Panc1 (cell line): ENCODE results near the gene DUSP15. TPM values are rescaled to one million over a fixed set of nuclear protein-coding genes. Genes with fewer than 3 reads are reported as not detected.

Experiments used
- ATAC-seq: fragments of 200-7000 bp; cut with Tn5 transposase; 2 replicates; pipeline ENCODE4 v1.9.1; 2020; ENCODE audit warnings: mild to moderate bottlenecking, moderate library complexity
- BruUV-seq: library from RNA; stranded (reverse); fragments of 400-500 nt; replicated peaks from 2 replicates; lab custom pipeline; 2021; lab: Mats Ljungman, UMichigan
- CTCF ChIA-PET: fragments of 300-600 bp; sonication (Branson Sonifier 250); formaldehyde crosslinking; loops from one replicate; lab custom pipeline; 2022; ENCODE audit warnings: antibody characterized with exemption; lab: Charles Lee
- POLR2A ChIA-PET: fragments of 300-600 bp; sonication (Branson Sonifier 250); formaldehyde crosslinking; loops from one replicate; lab custom pipeline; 2022; ENCODE audit warnings: antibody characterized with exemption; lab: Charles Lee
- DNase-seq: peaks from one replicate; pipeline ENCODE4 v3.0.0-alpha.2; 2010; ENCODE audit warnings: low read depth, low spot score
- H3K27ac ChIP-seq: 2 replicates; pipeline ENCODE4 v1.5.1; 2011; ENCODE audit warnings: mild to moderate bottlenecking, low read length, inconsistent platforms
- H3K27me3 ChIP-seq: fragments of 200-500 bp; sonication (Bioruptor generic); 2 replicates; pipeline ENCODE4 v1.6.0; 2014; ENCODE audit warnings: low read length, inconsistent platforms; ENCODE audit not compliant: control insufficient read depth, insufficient read depth
- H3K36me3 ChIP-seq: fragments of 200-500 bp; sonication (Bioruptor generic); 2 replicates; pipeline ENCODE4 v1.5.1; 2014; ENCODE audit warnings: inconsistent platforms, mild to moderate bottlenecking, low read length, moderate library complexity; ENCODE audit not compliant: control insufficient read depth, insufficient read depth
- H3K4me1 ChIP-seq: 2 replicates; pipeline ENCODE4 v1.5.1; 2011; ENCODE audit warnings: inconsistent platforms, mild to moderate bottlenecking, low read length, moderate library complexity; ENCODE audit not compliant: control insufficient read depth, insufficient read depth
- H3K4me3 ChIP-seq, 2 experiments: 2 replicates each; pipeline ENCODE4 v1.5.1; 2011 to 2012; ENCODE audit warnings: low read depth in 2 of 2, low read length in 2 of 2, mild to moderate bottlenecking in 2 of 2, inconsistent platforms in 1 of 2, moderate library complexity in 1 of 2
- H3K9me3 ChIP-seq: fragments of 200-500 bp; sonication (Bioruptor generic); 2 replicates; pipeline ENCODE4 v1.5.1; 2014; ENCODE audit warnings: low read depth, mild to moderate bottlenecking, inconsistent platforms, low read length, moderate library complexity; ENCODE audit not compliant: control insufficient read depth, insufficient read depth
- POLR2AphosphoS5 ChIP-seq: IDR thresholded peaks from 2 replicates; pipeline ENCODE4 v1.6.1; 2012; ENCODE audit warnings: mild to moderate bottlenecking, low read depth, low read length, moderate library complexity
- SIN3A ChIP-seq: IDR thresholded peaks from 2 replicates; pipeline ENCODE4 v1.6.1; 2012; ENCODE audit warnings: low read depth, mild to moderate bottlenecking, low read length, moderate library complexity, borderline replicate concordance; ENCODE audit not compliant: insufficient read depth
- TCF7L2 ChIP-seq: IDR thresholded peaks from 2 replicates; pipeline ENCODE4 v1.6.1; 2011; ENCODE audit warnings: mild to moderate bottlenecking, low read depth, low read length, inconsistent platforms
- in situ Hi-C: cut with HindIII; loops from 2 replicates; pipeline ENCODE4 v1.10.0; 2016; ENCODE audit warnings: low sequenced_read_pairs, low pct_unique_long_range_greater_than_20kb
- intact Hi-C: fragments of 100-400 bp; cut with micrococcal nuclease; formaldehyde crosslinking; loops from one replicate; pipeline ENCODE4 v1.10.0; 2022; ENCODE audit not compliant: unreplicated experiment
- total RNA-seq: library from RNA; stranded (reverse); gene quantifications from one replicate; pipeline ENCODE4 v1.2.1, GENCODE V29; 2021; ENCODE audit not compliant: unreplicated experiment
- TF ChIP-seq, protein P1 (sequence below): fragments of 450-650 bp; IDR thresholded peaks from 2 replicates; pipeline ENCODE4 v1.5.1; 2017; ENCODE audit warnings: mild to moderate bottlenecking
- TF ChIP-seq, protein P2 (sequence below), 2 experiments: IDR thresholded peaks; 2 replicates each; pipeline ENCODE4 v1.6.1; 2011 to 2012; ENCODE audit warnings: low read depth in 2 of 2, control low read depth in 1 of 2, low read length in 1 of 2, mild to moderate bottlenecking in 1 of 2, moderate library complexity in 1 of 2; ENCODE audit not compliant: insufficient read depth in 1 of 2

The DUSP15 gene
- total RNA-seq, 1 experiment from 2014 or later = 23.6 TPM

DNA sequence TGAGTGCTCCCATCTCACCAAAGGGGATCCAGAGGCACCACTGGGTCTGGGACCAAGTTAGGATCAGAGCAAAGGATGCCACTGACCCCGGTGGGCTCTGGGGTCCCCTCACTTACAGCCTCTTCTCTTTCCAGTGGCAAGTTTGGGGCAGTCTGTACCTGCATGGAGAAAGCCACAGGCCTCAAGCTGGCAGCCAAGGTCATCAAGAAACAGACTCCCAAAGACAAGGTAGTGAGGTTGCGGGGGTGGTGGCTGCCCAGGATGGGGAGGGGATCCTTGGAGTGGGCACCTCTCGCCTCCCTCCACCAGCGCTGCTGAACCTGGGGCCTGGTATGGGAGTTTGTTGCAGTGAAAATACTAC lies 46.2 kb downstream of the DUSP15 start:
- Histone ChIP-seq H3K36me3 (no peaks in the 10 kb centered on the region), H3K9me3 (no peaks in the 10 kb centered on the region), H3K27me3 (no peaks in the 10 kb centered on the region), H3K4me3 (no peak overlapping the region), H3K4me1 (peaks cover 12% of the 10 kb centered on the region), H3K27ac (peak overlapping the region; percentile 36; the same call in 1 of the 2 replicates)
- ChIA-PET POLR2A (no interaction called here), CTCF (interaction anchor here (0.5 to 2.1 kb wide), 4 partner anchors 23 to 207 kb away, joined by 3 to 13 read pairs (median 7); no protein-coding TSS in a partner anchor)
- intact Hi-C loops = loop anchor here (5.0 kb wide), 1 partner anchor 268 kb away; no protein-coding TSS in a partner anchor
- ATAC-seq = no peak
- DNase-seq = no peak
- no peak for TF ChIP-seq SIN3A
- no TSS peak for BruUV-seq
- in situ Hi-C loops = no loop called here

DNA sequence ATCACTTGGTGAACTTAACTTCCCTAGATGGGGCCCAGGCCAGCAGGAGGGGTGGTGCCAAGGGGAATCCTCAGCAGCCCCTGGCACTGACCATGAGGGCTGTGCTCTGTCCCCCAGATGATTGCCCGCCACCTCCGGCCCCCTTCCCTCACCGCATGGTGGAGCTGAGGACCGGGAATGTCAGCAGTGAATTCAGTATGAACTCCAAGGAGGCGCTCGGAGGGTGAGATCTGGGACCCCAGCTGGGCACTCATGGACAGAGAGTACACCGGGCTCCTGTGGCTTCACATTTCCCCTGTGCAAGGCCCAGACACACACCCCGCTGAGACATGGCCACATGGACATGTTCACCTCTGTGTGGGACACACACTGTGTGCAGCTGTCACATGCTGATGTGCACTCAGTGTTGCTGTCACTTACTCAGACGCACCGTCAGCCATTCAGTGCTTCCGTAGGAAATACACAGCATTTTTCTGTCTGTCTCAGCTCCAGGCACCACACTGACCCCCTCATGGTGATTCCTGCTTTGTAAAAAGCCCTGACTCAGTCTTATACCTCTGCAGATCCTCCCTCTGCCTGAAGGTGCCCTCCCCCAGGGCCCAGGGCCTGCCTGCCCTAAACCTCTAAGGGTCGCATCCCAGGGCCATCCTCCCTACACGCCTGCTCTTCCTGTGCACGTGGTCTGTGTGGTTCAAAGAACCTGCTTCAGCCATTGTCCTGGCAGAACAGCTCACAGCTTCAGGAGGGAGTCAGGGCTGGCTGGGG lies 46.8 kb downstream of the DUSP15 start:
- intact Hi-C loops = loop anchor here (1.0 to 5.0 kb wide), 3 partner anchors 23 to 269 kb away; no protein-coding TSS in a partner anchor
- in situ Hi-C loops = no loop called here
- peak; percentile 7; the same call in 1 of the 2 replicates for ATAC-seq
- peaks cover 12% of the 10 kb centered on the region for H3K4me1 ChIP-seq
- H3K27ac ChIP-seq = peak overlapping the region; percentile 36; the same call in 1 of the 2 replicates
- ChIA-PET POLR2A (no interaction called here), CTCF (interaction anchor here (0.5 to 2.1 kb wide), 14 partner anchors 14 to 214 kb away, joined by 3 to 13 read pairs (median 6); partner anchors contain the start of gene PDRG1)
- H3K36me3 ChIP-seq = no peaks in the 10 kb centered on the region
- TF ChIP-seq, protein P1, sequence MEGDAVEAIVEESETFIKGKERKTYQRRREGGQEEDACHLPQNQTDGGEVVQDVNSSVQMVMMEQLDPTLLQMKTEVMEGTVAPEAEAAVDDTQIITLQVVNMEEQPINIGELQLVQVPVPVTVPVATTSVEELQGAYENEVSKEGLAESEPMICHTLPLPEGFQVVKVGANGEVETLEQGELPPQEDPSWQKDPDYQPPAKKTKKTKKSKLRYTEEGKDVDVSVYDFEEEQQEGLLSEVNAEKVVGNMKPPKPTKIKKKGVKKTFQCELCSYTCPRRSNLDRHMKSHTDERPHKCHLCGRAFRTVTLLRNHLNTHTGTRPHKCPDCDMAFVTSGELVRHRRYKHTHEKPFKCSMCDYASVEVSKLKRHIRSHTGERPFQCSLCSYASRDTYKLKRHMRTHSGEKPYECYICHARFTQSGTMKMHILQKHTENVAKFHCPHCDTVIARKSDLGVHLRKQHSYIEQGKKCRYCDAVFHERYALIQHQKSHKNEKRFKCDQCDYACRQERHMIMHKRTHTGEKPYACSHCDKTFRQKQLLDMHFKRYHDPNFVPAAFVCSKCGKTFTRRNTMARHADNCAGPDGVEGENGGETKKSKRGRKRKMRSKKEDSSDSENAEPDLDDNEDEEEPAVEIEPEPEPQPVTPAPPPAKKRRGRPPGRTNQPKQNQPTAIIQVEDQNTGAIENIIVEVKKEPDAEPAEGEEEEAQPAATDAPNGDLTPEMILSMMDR = no peak
- TF ChIP-seq SIN3A = no peak
- TF ChIP-seq POLR2AphosphoS5 = no peak
- TF ChIP-seq, protein P2, sequence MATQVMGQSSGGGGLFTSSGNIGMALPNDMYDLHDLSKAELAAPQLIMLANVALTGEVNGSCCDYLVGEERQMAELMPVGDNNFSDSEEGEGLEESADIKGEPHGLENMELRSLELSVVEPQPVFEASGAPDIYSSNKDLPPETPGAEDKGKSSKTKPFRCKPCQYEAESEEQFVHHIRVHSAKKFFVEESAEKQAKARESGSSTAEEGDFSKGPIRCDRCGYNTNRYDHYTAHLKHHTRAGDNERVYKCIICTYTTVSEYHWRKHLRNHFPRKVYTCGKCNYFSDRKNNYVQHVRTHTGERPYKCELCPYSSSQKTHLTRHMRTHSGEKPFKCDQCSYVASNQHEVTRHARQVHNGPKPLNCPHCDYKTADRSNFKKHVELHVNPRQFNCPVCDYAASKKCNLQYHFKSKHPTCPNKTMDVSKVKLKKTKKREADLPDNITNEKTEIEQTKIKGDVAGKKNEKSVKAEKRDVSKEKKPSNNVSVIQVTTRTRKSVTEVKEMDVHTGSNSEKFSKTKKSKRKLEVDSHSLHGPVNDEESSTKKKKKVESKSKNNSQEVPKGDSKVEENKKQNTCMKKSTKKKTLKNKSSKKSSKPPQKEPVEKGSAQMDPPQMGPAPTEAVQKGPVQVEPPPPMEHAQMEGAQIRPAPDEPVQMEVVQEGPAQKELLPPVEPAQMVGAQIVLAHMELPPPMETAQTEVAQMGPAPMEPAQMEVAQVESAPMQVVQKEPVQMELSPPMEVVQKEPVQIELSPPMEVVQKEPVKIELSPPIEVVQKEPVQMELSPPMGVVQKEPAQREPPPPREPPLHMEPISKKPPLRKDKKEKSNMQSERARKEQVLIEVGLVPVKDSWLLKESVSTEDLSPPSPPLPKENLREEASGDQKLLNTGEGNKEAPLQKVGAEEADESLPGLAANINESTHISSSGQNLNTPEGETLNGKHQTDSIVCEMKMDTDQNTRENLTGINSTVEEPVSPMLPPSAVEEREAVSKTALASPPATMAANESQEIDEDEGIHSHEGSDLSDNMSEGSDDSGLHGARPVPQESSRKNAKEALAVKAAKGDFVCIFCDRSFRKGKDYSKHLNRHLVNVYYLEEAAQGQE (IDR thresholded peaks at IDR 0.05; ENCODE audit: insufficient read depth in 1 of 2, low read depth in 2 of 2, low read length in 1 of 2) = no peak
- TF ChIP-seq TCF7L2 = no peak
- BruUV-seq = no TSS peak
- DNase-seq = no peak
- H3K9me3 ChIP-seq = no peaks in the 10 kb centered on the region
- no peaks in the 10 kb centered on the region for H3K27me3 ChIP-seq
- H3K4me3 ChIP-seq = no peak overlapping the region
